GM12801 (cell line): ENCODE data around the gene TTC36.

Source experiments
- CTCF ChIP-seq: IDR thresholded peaks from one replicate; pipeline ENCODE4 v1.5.1; 2011; ENCODE audit warnings: control low read depth; ENCODE audit not compliant: insufficient read length; ENCODE audit errors: extremely low read depth

TTC36 gene

GRCh38 chr11:118547132-118547531 lies 19.9 kb downstream of the TTC36 start:
- TF ChIP-seq CTCF: no peak

- TF ChIP-seq CTCF: no peak
Measured at GRCh38 chr11:118552341-118552740, 25.1 kb downstream of the TTC36 start.

GRCh38 chr11:118560806-118561205 lies 33.5 kb downstream of the TTC36 start:
- no peak for TF ChIP-seq CTCF

DNA sequence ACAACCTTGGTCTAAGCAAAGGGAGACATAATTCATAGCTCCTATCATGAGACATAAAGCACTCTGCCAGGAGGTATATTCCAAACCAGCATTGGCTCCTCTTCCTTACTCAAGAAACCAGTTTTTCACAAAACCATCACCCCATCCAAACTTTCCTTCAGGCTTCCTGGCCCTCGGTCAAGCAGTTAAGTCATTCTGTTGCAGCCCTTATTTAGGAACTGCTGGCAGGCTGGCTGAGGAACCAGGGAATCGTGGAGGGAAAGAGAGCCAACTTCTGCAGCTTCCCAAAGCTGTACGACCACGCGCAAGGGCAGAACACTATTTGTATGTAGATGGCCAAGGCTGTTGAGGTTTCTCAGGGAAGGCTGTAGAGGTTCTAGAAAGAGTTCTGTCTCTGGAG lies 37.8 kb downstream of the TTC36 start:
- no peak for TF ChIP-seq CTCF

GRCh38 chr11:118569670-118570069 lies 42.4 kb downstream of the TTC36 start:
- no peak for TF ChIP-seq CTCF

GRCh38 chr11:118570787-118571186 lies 43.5 kb downstream of the TTC36 start:
- no peak for TF ChIP-seq CTCF

DNA sequence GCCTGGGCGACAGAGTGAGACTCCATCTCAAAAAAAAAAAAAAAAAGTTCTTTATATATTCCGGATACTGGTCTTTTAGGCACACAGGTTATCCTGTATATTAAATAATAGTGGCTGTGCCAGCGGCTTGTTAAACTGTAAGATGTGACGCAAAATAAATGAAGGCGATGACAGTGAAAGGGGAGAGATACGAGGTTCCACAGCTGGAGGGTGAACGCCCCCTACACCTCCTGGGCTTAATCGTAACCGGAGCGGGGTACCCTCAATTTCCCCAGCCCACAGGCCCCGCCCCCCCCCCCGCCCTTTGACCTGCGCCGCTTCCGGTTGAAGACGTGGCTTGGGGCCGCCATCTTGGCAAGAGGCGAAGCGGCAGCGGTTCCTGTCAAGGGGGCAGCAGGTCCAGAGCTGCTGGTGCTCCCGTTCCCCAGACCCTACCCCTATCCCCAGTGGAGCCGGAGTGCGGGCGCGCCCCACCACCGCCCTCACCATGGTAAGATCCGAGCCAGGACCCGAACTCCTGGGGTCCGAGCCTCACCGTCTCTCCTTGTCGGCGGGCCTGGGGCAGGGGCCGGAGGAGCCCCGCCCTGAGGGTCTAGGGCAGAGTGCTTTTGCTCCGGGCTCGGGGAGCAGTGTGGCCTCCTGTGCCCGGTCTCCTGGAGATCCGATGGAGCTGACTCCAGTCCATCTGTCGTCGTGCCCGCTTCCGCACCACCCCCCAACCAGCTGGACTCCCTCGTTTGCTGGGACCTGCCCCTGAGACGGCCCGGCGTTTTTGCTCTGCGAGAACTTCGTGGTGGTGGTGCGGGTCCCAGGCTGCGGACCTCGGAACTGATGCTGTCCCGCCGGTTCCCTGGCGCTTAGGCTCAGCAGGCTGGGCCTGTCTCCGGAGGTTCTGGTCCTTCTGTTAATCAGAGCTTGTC lies 45.0 kb downstream of the TTC36 start, which contains the start of gene ARCN1:
Gene ARCN1, plus strand, starts transcription at position 349 of the 920 bp plus-strand sequence. Its CDS starts 139 bp downstream, at position 488.
- no peak for TF ChIP-seq CTCF
